GM19035 (cell line): ENCODE measurements around the gene PIH1D1.

Experiments used
- ATAC-seq: cut with Tn5 transposase; IDR thresholded peaks from one replicate; pipeline ENCODE4 v1.9.1; 2021; ENCODE audit not compliant: unreplicated experiment

Gene PIH1D1

DNA sequence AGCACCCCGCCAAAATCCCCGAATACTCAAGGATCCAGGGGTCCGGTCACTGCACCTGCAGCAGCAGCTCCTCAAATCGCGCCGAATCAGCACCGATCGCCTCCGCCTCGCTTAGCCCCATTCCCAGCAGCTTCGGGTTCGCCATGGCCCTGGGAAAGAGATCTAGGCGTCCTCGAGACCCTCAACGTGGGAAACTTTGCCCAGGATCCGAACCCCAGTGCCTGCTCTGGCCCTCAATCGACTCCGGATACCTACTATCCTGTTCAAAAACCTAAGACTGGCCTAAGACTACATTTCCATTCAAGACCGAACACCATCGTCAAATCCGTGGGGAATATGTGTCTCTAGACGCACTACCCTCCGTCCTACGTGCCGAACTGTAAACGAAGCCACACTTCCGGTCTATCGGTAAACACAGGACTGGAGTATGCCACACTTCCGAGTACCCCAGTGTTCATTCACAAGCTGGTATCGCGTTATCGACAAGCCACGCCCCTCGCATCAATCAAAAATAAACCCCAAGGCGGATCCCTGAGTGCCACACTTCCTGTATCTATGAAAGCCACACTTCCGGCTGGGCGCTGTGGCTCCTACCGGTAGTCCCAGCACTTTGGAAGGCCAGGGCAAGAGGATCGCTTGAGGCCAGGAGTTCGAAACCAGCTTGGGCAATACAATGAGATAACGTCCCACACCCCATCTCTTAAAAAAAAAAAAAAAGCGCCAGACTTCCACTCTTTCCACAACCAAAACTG lies at the start of gene PIH1D1:
TSS of gene PIH1D1 (minus strand) at position 385 of the 752 bp plus-strand sequence. CDS start at position 145, 240 bp downstream.
- peak; percentile 57 for ATAC-seq

DNA sequence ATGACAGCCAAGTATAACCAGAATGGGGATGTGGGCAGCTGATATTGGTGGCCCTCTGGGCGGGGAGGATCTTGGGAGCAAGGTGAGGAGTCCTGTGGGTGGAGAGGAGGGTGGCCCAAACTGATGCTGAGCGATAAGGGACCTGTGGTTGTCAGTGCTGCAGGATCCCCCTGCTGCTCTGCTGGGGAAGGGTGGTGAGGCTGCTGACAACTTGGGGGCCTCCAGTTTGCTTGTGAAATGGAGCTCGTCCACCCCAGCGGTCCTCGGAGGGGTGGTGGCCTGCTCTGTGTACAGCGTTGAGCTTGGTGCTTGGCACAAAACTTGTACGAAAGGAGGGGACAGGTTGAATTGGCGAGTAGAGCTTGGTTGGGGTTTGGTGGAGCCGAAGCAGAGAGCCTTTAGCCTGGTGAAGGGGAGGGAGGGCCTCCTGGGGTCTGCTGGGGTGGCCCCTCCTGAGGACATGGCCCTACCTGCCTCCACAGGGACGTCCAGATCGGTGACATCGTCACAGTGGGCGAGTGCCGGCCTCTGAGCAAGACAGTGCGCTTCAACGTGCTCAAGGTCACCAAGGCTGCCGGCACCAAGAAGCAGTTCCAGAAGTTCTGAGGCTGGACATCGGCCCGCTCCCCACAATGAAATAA lies 47.5 kb upstream of the PIH1D1 start:
- ATAC-seq = no peak

DNA sequence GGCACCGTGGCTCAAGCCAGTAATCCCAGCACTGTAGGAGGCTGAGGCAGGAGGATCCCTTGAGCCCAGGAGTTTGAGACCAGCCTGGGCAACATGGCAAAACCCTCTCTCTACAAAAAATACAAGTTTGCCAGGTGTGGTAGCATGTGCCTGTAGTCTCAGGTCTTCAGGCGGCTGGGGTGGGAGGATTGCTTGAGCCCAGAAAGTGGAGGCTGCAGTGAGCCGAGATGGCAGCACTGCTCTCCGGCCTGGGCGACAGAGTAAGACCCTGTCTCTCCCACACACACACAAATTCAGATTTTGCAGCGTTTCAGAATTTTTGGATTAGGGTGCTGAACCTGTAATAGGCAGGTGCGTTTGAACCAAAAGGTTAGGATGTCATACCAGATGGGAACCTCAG lies 46.9 kb upstream of the PIH1D1 start:
- ATAC-seq = no peak

DNA sequence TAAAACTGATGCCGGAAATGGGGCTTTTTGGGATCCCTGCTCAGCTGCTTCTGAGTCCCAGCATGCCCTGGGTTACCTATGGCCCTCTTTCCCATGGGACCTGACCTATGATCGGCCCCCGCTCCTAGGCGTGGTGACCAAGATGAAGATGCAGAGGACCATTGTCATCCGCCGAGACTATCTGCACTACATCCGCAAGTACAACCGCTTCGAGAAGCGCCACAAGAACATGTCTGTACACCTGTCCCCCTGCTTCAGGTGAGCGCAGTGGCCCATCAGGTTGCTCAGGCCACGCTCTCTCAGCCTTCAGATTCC lies 46.1 kb upstream of the PIH1D1 start:
- no peak for ATAC-seq

DNA sequence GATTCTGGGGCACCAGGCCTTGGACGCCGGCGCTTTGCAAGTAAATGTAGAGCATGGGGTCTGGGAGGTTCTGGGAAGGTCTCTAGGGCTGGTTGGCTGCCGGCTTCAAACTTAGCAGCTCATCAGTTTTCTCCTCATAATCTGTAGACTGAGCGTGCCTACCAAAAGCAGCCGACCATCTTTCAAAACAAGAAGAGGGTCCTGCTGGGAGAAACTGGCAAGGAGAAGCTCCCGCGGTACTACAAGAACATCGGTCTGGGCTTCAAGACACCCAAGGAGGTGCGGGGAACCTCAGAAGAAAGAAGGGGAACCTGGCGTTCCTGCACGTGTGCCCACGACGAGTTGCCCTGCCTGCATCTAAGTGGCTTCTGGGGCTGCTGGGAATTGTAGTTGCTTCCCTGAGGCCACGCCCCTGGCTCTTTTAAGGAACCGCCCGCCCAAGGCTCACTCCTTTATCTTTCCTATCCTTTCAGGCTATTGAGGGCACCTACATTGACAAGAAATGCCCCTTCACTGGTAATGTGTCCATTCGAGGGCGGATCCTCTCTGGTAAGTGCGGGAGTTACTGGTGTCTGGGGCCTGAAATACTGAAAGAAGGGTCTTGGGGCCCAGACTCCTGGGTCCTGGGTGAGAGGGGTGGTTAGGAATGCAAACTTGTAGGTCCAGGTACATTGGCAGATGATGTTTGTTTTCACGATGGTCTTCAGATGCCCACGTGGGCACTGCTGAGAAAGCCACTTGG lies 45.6 kb upstream of the PIH1D1 start:
- no peak for ATAC-seq

DNA sequence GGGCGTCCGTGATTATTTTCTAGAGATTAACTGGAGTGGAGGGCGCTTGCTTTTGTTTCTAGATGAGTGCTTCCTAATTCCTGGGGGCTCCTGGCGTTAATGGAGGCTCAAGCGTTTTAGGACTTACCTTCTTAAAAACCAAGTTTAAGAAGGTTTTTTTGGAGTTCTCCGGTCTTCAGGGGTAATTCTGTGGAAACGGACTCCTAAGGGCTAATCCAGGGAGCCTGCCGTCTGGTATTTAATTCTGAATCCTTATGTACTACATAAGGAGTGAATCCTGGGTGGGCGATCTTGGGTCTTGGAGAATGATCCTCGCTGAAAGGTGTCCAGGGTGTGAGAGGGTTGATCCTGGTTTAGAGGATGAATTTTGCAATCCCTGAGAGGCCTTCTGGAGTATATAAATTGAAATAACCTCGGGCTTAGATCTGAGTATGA lies 45.0 kb upstream of the PIH1D1 start:
- ATAC-seq = no peak

DNA sequence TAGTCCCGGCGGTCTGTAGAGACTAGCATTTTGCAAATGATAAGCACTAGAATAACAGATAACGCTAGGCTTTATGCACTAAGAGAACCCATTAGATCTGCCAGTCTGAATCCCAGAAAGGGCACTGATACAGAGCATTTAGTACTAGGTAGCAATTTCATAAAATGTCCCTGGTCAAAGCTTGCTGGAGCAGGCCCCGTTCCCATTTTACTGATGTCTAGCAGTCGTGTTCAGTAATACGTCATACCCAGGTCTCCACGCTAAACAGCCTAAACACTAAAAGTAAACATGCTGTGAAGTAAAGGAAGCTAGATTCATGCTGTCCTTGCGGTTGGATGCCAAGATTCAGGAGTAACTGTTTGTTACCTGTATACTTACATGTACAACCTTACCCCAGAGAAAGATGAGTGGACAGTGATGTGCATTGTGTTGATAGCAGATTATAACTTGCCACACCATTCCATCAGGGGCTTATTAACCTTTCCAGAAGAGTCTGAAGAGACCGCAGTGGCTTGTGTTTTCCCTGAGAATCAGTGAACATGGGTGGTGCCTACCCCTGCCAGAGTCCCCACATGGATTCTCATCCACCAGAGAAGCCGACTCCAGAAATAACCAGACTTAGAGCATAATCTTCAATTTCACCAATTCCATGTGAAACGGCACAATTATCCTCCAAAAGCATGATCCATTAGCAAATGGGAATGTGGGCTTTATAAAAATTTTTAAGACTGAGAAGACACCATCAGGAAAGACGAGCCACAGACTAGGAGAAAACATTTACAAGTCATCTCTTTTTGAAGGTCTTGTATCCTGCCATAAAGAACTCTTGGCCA lies 41.2 kb upstream of the PIH1D1 start:
- ATAC-seq = no peak

DNA sequence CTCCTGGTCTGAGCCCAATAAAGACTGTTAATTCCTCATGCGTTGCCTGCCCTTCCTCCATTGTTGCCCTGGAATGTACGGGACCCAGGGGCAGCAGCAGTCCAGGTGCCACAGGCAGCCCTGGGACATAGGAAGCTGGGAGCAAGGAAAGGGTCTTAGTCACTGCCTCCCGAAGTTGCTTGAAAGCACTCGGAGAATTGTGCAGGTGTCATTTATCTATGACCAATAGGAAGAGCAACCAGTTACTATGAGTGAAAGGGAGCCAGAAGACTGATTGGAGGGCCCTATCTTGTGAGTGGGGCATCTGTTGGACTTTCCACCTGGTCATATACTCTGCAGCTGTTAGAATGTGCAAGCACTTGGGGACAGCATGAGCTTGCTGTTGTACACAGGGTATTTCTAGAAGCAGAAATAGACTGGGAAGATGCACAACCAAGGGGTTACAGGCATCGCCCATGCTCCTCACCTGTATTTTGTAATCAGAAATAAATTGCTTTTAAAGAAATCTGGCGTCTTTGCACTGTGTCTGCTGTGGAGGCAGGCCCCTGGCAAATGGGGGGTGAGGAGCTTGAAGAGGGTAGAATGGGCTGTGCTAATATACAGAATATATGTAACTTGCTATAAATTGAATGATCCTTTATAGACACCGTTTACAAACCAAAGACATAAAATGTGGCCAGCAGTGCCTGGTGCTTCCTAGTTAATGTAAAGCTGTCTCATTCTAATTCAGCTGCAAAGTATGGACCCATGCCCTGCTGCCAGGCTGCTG lies 40.4 kb upstream of the PIH1D1 start:
- no peak for ATAC-seq

DNA sequence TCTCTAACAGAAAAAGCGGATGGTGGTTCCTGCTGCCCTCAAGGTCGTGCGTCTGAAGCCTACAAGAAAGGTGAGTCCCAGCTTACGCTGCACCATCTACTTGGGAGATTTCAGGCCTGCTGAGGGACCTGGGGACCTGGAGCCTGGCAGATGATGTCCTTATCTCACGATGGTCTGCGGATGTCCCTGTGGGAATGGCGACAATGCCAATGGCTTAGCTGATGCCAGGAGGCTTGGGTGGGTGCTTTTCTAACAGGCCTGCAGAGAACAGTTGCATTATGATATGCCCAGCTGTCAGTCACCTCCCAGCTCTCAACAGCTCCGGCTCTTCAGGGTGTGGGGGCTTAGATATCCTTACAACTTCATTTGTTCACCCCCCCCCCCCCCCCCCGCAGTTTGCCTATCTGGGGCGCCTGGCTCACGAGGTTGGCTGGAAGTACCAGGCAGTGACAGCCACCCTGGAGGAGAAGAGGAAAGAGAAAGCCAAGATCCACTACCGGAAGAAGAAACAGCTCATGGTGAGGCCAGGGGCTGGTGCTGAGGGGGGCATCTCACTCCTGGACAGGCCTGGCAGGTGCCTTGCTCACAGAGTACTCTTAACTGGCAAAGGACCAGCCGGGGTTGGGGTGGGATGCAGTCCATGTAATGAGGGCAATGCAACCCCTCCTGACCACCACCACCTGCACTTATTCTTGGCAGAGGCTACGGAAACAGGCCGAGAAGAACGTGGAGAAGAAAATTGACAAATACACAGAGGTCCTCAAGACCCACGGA lies 39.6 kb upstream of the PIH1D1 start:
- ATAC-seq = no peak

DNA sequence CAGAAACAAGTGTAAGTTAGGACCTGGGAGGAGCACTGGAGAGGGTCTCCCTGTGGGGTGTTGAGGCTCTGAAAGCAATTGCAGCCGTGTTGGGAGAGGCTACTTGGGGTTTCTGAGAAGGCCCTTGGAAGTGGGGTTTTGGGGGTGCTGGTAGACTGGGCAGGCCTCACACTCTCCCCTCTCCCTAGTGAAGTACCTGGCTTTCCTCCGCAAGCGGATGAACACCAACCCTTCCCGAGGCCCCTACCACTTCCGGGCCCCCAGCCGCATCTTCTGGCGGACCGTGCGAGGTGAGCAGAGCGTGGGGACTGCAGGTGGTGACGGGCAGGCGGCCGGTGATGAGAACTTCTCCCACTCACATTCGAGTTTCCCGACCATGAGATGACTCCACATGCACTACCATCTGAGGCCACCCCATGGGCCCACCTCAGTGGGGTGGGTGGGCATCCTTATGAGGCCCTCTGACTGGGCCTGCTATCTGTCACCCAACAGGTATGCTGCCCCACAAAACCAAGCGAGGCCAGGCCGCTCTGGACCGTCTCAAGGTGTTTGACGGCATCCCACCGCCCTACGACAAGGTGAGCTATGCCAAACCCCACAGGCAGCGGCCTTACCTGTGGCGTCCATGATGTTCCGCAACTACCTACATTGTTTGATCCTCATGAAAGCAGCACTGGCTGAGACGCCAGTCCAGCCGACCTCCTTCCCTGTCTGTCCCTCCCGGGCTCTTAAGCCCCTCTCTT lies 38.8 kb upstream of the PIH1D1 start:
- no peak for ATAC-seq

DNA sequence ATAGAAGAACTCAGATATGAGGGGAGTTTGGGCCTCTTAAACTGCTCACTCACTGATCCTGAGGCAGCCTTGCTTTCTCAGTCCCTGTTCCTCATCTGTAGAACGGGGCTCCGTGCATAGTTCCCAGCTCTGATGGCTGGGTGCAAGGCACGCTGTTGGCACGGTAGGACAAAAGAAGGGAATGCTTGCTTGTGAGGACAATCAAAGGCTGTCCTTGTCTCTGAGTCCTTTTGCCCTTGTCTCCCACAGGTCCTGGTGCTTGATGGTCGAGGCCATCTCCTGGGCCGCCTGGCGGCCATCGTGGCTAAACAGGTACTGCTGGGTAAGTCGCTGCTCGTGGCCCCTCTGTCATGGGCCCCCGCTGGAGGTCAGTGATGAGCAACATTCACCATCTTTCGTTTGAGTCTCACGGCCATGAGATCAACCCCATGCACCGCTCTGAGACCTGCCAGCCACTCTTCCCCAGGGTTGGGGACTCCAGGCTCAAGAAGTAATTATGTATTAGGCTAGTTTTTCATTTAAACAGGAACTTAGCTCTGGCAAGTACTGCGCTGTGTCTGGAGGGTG lies 38.1 kb upstream of the PIH1D1 start:
- no peak for ATAC-seq

DNA sequence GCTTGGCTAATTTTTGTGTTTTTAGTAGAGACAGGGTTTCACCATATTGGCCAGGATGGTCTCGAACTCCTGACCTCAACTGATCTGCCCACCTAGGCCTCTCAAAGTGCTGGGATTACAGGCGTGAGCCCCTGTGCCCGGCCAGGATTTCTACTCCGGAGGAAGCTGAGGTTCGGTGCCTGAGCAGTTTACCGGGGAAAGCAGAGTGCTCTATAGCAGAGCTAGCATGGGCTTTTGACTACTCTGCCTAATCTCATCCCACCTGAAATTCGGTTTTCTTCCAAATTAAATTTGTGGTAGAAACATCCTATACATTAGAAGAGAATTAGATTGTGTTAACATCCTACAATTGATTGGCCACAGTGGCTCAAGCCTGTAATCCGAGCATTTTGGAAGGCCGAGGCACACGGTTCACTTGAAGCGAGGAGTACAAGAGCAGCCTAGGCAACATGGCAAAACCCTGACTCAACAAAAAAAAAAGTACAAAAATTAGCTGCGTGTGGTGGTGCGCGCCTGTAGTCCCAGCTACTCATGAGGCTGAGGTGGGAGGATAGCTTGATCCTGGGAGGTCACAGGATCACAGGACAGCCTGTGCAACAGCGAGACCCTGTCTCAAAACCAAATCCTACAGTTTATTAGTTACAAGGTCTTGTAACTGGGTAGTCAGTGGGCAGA lies 37.4 kb upstream of the PIH1D1 start:
- no peak for ATAC-seq

DNA sequence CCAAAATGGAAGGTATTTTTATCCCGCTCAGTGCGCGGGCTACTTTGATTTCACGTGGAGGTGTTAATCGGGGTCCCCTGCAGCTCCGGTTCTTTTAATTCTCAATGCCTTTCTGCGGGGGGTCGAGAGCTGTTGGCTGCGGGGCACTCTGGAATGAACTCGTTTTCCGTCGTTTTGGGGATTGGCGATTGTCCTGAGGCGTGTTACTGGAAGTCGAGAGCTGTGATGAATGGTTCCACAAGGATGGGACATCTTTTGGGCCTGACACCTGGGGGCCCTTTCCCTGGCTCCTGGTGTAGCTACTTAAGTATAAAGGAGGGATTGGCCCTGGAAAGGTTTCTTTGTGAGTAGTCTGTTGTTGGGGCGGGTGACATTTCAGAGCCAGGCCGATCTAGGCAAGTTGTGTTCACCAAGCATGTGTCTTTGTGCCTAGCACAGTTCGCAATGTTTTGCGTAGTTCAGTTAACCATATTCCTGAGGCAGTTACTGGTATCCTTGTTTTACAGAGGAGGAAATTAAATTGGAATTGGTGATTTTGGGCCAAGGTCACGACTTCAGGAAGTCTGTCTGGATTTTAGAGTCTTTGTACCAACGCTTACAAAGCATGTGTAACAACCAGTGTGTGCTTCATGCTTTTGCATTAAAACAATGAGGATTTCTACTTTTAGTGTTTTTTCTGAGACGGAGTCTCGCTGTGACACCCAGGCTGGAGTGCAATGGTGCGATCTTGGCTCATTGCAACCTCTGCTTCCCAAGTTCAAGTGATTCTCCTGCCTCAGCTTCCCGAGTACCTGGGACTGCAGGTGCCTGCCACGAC lies 36.6 kb upstream of the PIH1D1 start:
- no peak for ATAC-seq

DNA sequence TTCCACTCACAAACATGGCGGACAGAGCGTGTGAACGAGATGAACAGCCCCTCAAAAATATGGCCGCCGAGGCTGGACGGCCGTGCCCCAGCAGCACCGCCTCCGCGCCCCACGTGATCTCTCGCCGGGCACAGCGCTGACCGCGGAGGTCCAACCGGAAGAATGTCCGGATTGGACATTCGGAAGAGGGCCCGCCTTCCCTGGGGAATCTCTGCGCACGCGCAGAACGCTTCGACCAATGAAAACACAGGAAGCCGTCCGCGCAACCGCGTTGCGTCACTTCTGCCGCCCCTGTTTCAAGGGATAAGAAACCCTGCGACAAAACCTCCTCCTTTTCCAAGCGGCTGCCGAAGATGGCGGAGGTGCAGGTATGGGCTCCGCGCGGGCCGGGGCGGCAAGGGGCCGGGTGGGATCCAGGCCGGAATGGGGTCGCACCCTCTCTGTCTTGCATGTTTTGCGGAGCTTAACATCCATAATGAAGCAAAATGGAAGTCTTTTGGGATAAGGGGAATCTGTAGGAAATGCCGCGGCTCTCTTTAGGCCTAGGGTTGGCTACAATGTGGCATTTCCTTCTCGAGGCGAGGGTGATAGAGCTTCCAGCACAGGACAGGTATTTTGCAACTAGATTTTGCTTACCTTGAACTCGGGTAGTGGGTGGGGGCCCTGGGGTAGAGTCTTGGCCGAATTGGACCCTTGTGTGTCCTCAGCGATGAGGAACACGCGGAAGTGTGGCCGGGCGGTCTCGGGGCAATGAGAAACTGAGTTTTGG lies 35.8 kb upstream of the PIH1D1 start, which contains the start of gene RPL13A:
TSS of gene RPL13A (plus strand) at position 332 of the 769 bp plus-strand sequence. CDS start at position 354, 22 bp downstream.
- ATAC-seq = peak; percentile 89

DNA sequence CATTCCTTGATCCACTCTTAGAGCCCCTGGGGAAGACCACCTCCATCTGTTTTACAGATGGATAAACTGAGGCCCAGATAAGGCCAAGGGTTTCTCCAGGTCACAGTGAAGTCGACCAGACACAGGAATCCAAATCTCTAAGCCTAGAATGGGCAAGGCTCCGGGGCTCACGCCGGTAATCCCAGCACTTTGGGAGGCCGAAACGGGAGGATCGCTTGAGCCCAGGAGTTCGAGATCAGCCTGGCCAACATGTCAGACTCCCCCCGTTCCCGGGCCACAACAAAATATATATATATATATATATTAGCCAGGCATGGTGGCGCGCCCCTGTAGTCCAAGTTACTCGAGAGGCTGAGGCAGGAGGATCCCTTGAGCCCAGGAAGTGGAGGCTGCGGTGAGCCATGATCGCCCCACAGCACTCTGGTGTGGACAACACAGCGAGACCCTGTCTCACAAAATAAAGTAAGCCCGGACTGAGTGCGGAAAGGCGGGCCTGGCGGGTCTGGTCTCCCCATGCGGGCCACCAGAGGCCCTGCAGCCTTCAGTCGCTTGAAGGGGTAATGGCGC lies 35.2 kb upstream of the PIH1D1 start:
- no peak for ATAC-seq

DNA sequence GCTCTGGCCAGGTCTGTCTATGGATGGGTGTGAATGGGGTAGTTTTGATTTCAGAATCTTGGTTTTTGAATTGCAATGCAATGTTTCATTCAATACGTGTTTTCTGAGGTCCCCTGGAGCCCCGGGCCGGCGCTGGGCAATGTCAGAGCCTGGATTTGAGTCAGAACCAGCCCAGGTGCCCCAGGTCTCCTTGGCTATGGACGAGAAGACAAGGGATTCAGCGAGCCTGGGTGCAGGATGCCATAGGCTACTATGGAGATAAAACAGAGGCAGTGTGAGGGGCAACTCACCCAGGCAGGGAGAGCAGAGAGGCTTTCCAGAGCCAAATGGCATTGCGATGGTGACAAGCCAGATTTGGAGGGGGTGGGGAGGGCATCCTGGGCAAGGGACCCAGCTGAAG lies 34.6 kb upstream of the PIH1D1 start:
- no peak for ATAC-seq
